M059J (cell line): ENCODE data around the gene CLCA2. TPM values are rescaled to one million over a fixed set of nuclear protein-coding genes. Genes with fewer than 3 reads are reported as not detected.

Source experiments
- DNase-seq: peaks from one replicate; pipeline ENCODE4 v3.0.0-alpha.2; 2012; ENCODE audit warnings: low read depth
- total RNA-seq: library from RNA; depleted of rRNA; stranded (reverse); fragments of >200 nt; shearing (Covaris generic); gene quantifications from 2 replicates; pipeline ENCODE4 v1.2.3, GENCODE V29; 2014; rRNA removed

Gene CLCA2
- 0.15 and 0.30 TPM in 2 replicates for total RNA-seq

- no peak for DNase-seq
These were observed at the start of gene CLCA2 for GRCh38 chr1:86423873-86424272. Gene CLCA2 (plus strand): TSS chr1:86424171. CDS start chr1:86424248, 77 bp downstream.

GRCh38 chr1:86375688-86376087 lies 48.3 kb upstream of the CLCA2 start:
- DNase-seq, result no peak

GRCh38 chr1:86377341-86377740 lies 46.6 kb upstream of the CLCA2 start:
- no peak for DNase-seq

GRCh38 chr1:86378813-86379212 lies 45.2 kb upstream of the CLCA2 start:
- no peak for DNase-seq

GRCh38 chr1:86380257-86380861 lies 43.6 kb upstream of the CLCA2 start:
- peak; percentile 70 for DNase-seq

GRCh38 chr1:86381223-86381622 lies 42.7 kb upstream of the CLCA2 start:
- DNase-seq, result no peak

GRCh38 chr1:86382878-86383277 lies 41.1 kb upstream of the CLCA2 start:
- DNase-seq, result peak; percentile 6

- DNase-seq, result no peak
These were observed 35.9 kb upstream of the CLCA2 start for GRCh38 chr1:86387916-86388627.

DNA sequence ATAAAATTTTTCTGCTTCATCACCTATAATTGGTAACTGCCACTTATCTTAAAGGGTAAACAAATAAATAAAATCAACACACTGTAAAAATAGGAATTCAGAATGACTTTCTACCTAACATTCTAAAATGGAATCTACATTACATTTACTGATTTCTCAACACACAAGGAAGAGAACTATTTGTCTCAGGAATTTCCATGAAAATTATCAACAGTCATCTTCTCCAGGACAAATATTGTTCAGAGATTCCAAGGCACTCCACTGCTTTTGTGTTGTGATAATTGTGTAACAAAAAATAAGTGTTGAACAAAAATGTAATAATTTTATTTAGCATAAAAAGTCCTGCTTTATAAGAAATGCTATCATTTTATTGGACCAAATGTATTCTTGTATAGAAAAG lies 35.2 kb upstream of the CLCA2 start:
- no peak for DNase-seq

DNA sequence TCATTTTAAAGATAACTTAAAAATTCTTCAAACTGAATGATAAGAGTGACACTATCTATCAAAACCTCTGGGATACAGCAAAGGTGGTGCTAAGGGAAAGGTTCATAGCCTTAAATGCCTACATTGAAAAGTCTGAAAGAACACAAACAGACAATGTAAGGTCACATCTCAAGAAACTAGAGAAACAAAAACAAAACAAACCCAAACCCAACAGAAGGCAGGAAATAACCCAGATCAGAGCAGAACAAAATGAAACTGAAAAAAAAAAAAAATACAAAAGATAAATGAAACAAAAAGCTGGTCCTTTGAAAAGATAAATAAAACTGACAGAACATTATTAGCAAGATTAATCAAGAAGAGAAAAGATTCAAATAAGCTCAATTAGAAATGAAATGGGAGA lies 34.7 kb upstream of the CLCA2 start:
- DNase-seq, result no peak

- peak; percentile 35 for DNase-seq
These were observed 29.6 kb upstream of the CLCA2 start for GRCh38 chr1:86394416-86394815.

GRCh38 chr1:86395751-86396497 lies 28.0 kb upstream of the CLCA2 start, which contains the start of gene ODF2L:
Gene ODF2L (minus strand): TSS chr1:86396323. CDS start chr1:86387027, 9,296 bp downstream.
- DNase-seq, result peak; percentile 87

GRCh38 chr1:86396498-86396890 lies 27.5 kb upstream of the CLCA2 start:
- no peak for DNase-seq

GRCh38 chr1:86409416-86410021 lies 14.5 kb upstream of the CLCA2 start:
- peak; percentile 25 for DNase-seq

GRCh38 chr1:86410879-86411278 lies 13.1 kb upstream of the CLCA2 start:
- no peak for DNase-seq

- no peak for DNase-seq
These were observed 7.6 kb upstream of the CLCA2 start for GRCh38 chr1:86416343-86416742.

DNA sequence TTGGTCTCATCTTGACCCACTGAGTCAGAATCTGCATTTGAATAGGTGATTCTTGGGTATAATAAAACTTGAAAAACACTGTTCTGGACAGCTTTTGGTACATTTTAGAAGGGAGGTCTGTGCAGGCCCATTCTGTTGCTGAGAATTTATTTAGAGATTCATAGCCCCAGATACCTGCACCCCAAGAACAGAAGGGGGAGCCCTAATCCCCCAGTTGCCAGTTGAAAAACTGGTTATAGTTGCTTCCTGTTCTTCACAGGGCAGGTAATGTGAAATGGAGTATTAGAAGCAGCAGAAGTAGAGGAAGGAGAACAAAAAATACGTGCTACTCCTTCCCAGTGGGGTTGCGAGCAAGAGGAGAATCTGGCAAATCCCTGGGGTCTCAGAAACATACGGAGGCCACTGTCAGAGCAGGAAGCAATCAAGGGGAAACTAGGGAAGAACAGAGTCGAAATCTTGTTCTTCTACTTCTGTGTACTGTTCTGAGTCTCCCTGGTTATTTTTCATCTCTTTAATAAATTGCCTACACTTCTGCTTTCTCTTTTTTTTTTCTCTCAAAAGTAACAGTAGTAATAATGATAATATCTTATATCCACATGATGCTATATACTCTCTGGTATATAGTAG lies 4.6 kb upstream of the CLCA2 start:
- peak; percentile 55 for DNase-seq

GRCh38 chr1:86421601-86422280 lies 2.2 kb upstream of the CLCA2 start:
- DNase-seq, result no peak

DNA sequence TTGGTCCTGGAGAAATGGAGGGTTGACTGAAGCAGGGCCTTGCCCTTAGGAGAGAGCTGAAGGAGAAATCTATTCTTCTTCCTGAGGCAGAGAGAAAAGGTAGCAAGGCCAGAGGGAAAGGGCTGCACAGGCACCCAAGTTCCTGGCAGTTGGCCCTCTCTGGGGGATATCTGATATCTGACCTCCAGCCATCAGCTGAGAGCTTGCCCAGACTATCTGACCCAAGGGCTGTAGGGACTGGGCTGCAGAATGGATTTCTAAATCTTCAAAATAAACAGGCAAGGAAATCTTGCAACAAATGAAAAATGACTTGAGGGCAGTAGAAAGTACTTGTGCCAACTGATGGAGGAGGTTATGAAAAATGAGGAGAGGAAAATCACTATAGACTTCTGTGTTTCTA lies 498 bp upstream of the CLCA2 start:
- no peak for DNase-seq

DNA sequence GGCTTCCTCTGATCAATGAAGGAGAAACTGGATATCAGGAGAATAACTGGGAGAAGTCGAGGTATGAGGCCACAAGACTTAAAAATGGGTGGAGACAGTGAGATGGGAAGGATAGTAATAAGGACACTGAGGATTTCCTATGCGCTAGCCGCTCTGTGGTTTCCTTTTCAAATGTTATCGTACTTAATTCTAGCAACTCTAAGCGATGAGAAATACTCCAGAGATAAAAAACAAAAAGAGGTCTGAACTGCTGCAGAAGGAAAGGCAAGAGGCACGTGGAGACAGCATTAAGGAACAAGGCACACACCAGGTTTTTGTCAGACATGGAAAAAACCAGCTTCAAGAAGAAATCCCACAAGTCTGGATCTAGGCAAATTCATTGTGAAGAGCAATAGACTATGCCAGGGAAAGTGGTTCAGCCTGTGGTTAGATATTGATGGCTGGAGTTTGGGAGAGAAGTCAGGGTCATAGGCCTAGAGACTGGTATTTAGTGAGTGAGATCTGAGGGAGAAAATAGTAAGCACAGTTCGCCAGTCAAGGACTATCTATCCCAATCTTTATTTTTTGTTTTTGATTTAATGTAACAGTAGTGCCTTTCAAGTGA lies 5.3 kb downstream of the CLCA2 start:
- DNase-seq, result peak; percentile 54

- DNase-seq, result peak; percentile 95
These were observed 5.9 kb downstream of the CLCA2 start for GRCh38 chr1:86429835-86430234.
